ENCODE measurements around the gene MAP2. TPM values are rescaled to one million over a fixed set of nuclear protein-coding genes. Genes with fewer than 3 reads are reported as not detected.

The MAP2 gene
- total and polyA plus RNA-seq, 2 of the 8 experiments (the other 6 are each of a cell fraction or from before 2014, with no cell fraction given) = 5.9 to 9.4 TPM

GRCh38 chr2:209441541-209441940 lies 17.7 kb downstream of the MAP2 start (continued):
- TF ChIP-seq ATF3 (IDR thresholded peaks at IDR 0.05; ENCODE audit: insufficient read depth, low read depth, low read length) = no peak

Data from H1 (cell line).